Skeletal muscle satellite cell (primary cell): ENCODE results near the gene ARL5B.

Experiments
- H3K27me3 ChIP-seq: 2 replicates; pipeline ENCODE4 v1.7.0; 2013; ENCODE audit warnings: low read length; ENCODE audit not compliant: control insufficient read depth, insufficient read depth
- H3K36me3 ChIP-seq: 2 replicates; pipeline ENCODE4 v1.7.0; 2013; ENCODE audit warnings: mild to moderate bottlenecking, control low read depth, low read length; ENCODE audit not compliant: insufficient read depth
- H3K4me1 ChIP-seq: 2 replicates; pipeline ENCODE4 v1.7.0; 2013; ENCODE audit warnings: low read length; ENCODE audit not compliant: control insufficient read depth, insufficient read depth
- H3K4me2 ChIP-seq: 2 replicates; pipeline ENCODE4 v1.7.0; 2013; ENCODE audit warnings: mild to moderate bottlenecking, low read length
- H3K4me3 ChIP-seq: 2 replicates; pipeline ENCODE4 v1.7.0; 2013; ENCODE audit warnings: low read length
- H3K9ac ChIP-seq: 2 replicates; pipeline ENCODE4 v1.7.0; 2013; ENCODE audit warnings: mild to moderate bottlenecking, low read depth, low read length, moderate library complexity
- H3K9me3 ChIP-seq: replicated peaks from 2 replicates; pipeline ENCODE4 v1.7.0; 2013; ENCODE audit warnings: mild to moderate bottlenecking, control low read depth, low read length

ARL5B gene

GRCh38 chr10:18660816-18661431 is 1.7 kb downstream of the ARL5B start:
- Histone ChIP-seq H3K4me1 (peaks cover 21% of the 10 kb centered on the region), H3K4me3 (peak overlapping the region; percentile 79)

DNA sequence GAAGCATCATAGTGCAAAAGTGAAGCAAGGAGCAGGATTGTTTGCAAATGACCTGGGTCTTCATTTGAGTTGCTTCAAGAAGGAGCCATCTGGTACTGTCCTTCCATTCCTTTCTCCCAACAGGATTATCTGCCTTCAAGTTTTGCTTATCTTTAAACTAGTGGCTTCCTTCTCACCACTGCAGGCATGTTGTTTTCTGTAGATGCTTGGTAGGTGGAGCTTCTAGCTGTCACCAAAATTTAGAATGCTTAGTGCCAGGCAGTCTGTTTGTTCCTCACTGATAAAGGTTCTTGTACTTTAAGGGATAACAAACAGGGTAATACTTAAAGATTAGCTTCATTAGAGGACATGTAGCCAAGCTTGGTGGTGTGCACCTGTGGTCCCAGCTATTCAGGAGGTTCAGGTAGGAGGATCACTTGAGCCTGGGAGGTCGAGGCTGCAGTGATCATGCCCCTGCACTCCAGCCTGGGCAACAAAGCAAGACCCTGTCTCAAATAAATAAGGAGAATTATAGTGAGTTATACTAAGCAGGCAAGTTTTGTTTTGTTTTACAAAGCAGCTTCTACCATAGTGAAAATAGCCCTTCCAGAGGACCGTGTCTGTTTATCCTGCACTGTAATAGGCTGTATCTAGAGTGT is 5.7 kb downstream of the ARL5B start:
- H3K4me3 ChIP-seq = no peak overlapping the region
- H3K9me3 ChIP-seq = no peaks in the 10 kb centered on the region
- no peaks in the 10 kb centered on the region for H3K27me3 ChIP-seq
- H3K4me1 ChIP-seq = peaks cover 28% of the 10 kb centered on the region
- peak overlapping the region; percentile 68 for H3K4me2 ChIP-seq
- no peak overlapping the region for H3K9ac ChIP-seq
- H3K36me3 ChIP-seq = no peaks in the 10 kb centered on the region

More at GRCh38 chr10:18660816-18661431, 1.7 kb downstream of the ARL5B start:
- peak overlapping the region; percentile 83 for H3K4me2 ChIP-seq
- H3K9me3 ChIP-seq = no peaks in the 10 kb centered on the region
- no peaks in the 10 kb centered on the region for H3K36me3 ChIP-seq
- H3K9ac ChIP-seq = peak overlapping the region; percentile 93
- H3K27me3 ChIP-seq = no peaks in the 10 kb centered on the region

DNA sequence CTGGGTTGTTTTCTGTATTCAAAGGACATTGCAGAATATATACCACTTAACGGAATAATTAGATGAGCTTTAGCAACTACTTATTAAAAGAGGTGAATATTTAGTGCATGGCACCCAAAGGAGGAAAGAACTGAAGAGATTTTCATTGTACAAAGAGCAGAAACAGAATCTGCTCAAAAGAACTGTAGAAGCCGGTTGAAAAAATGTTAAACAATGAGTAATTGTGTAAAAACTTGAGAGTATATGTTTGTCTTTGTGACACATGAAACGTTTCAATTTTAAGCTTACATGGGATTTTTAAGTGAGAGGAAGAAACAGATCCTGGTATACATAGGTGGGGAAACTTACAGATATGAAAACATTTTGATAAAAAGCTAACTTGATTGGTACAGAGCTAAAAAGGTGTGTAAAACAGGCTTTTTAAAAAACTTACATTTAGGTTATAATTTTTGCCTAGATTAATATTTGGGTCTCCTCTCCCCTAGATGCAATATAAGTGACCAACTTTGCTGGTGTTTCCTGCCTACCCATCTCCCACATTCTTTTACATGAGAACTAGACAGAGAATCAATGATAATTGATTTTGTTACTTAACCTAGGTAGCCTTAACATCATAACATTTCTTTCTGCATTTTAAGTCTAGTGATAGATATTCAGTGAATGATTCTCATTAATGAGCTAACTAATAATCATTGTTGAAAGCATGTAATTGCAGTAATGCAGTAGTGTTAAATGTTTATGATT is 6.8 kb downstream of the ARL5B start:
- peak overlapping the region; percentile 9 for H3K9ac ChIP-seq
- peaks cover 28% of the 10 kb centered on the region for H3K4me1 ChIP-seq
- H3K9me3 ChIP-seq = no peaks in the 10 kb centered on the region
- peak overlapping the region; percentile 68 for H3K4me2 ChIP-seq
- H3K36me3 ChIP-seq = no peaks in the 10 kb centered on the region
- no peak overlapping the region for H3K4me3 ChIP-seq
- no peaks in the 10 kb centered on the region for H3K27me3 ChIP-seq

DNA sequence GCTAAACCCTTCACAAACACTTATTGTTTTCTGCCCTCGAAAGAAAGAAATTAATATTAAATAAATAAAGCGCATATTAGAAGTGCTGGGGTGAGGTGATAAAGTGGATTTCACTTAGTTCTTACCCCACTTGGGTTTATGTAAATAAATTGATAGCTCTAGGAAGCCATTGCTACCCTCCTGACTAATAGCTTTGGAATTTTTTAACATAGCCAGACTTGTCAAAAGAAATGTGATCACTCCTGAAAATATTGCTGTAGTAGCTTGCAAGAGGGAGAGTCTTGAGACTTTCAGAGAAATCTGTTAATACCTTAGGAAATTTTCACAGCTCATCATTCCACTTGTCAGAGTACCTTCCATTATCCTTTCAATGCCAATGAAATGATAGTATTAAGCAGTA is 7.6 kb downstream of the ARL5B start:
- Histone ChIP-seq H3K4me2 (peak overlapping the region; percentile 68), H3K27me3 (no peaks in the 10 kb centered on the region), H3K36me3 (peaks cover 3% of the 10 kb centered on the region), H3K4me1 (peaks cover 24% of the 10 kb centered on the region), H3K9me3 (no peaks in the 10 kb centered on the region), H3K4me3 (peak overlapping the region; percentile 36), H3K9ac (no peak overlapping the region)

DNA sequence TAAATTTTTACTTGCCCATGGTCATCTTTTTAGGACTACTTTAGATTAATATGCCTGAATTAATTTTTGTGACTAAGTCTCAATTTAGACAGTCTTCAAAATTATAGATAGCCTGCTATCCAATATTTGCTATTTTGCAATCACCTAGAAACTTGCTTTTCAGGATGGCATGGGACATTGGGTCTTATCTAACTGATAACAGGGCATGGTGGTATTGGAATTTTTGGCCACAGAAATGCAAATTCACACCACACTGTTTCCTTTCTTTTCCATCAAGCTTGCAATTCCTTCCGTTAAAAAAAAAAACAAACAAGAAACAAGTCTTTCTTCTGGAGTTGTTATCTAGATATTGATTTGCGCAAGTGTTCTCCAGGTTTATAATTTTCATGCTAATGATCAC is 8.8 kb downstream of the ARL5B start:
- Histone ChIP-seq H3K4me1 (peaks cover 24% of the 10 kb centered on the region), H3K4me3 (no peak overlapping the region), H3K27me3 (no peaks in the 10 kb centered on the region), H3K36me3 (peaks cover 3% of the 10 kb centered on the region), H3K9ac (no peak overlapping the region), H3K9me3 (no peaks in the 10 kb centered on the region), H3K4me2 (no peak overlapping the region)

- Histone ChIP-seq H3K27me3 (no peaks in the 10 kb centered on the region), H3K4me1 (no peaks in the 10 kb centered on the region), H3K9me3 (no peaks in the 10 kb centered on the region), H3K4me3 (no peak overlapping the region), H3K9ac (no peak overlapping the region), H3K36me3 (peaks cover 37% of the 10 kb centered on the region), H3K4me2 (no peak overlapping the region)
These were observed 16.0 kb downstream of the ARL5B start for GRCh38 chr10:18675086-18675801.

- Histone ChIP-seq H3K9me3 (no peaks in the 10 kb centered on the region), H3K4me1 (peaks cover 31% of the 10 kb centered on the region), H3K4me2 (no peak overlapping the region), H3K9ac (no peak overlapping the region), H3K36me3 (peaks cover 18% of the 10 kb centered on the region), H3K4me3 (no peak overlapping the region), H3K27me3 (no peaks in the 10 kb centered on the region)
These were observed 21.5 kb downstream of the ARL5B start for GRCh38 chr10:18680754-18681153.

DNA sequence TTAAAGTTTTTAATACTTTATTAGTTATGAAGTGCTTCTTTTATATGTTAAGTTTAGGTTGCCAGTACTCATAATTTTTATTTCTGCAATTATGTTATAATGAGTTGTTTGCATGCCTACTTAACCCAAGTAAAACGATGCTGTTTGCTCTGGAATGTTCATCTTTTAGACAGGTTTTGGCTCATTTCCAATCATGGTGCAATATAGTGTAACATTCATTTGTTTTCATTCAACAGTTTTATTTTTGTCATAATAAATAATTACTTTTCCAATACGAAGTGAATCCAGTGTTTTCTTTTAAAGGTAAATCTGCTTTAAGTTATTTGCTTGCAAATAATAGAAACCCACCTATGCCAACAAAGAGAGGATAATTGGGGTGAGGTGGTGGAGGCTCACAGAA is 22.1 kb downstream of the ARL5B start:
- Histone ChIP-seq H3K4me2 (no peak overlapping the region), H3K4me3 (no peak overlapping the region), H3K4me1 (peaks cover 31% of the 10 kb centered on the region), H3K9me3 (no peaks in the 10 kb centered on the region), H3K9ac (no peak overlapping the region), H3K36me3 (peaks cover 14% of the 10 kb centered on the region), H3K27me3 (no peaks in the 10 kb centered on the region)

GRCh38 chr10:18681971-18682411 is 22.8 kb downstream of the ARL5B start:
- no peaks in the 10 kb centered on the region for H3K9me3 ChIP-seq
- peaks cover 31% of the 10 kb centered on the region for H3K4me1 ChIP-seq
- H3K27me3 ChIP-seq = no peaks in the 10 kb centered on the region
- H3K36me3 ChIP-seq = peaks cover 10% of the 10 kb centered on the region
- no peak overlapping the region for H3K9ac ChIP-seq
- peak overlapping the region; percentile 7 for H3K4me2 ChIP-seq
- no peak overlapping the region for H3K4me3 ChIP-seq

GRCh38 chr10:18683427-18683826 is 24.2 kb downstream of the ARL5B start:
- Histone ChIP-seq H3K4me3 (peak overlapping the region; percentile 27), H3K9ac (no peak overlapping the region), H3K4me1 (peaks cover 31% of the 10 kb centered on the region), H3K4me2 (peak overlapping the region; percentile 52), H3K9me3 (no peaks in the 10 kb centered on the region), H3K27me3 (no peaks in the 10 kb centered on the region), H3K36me3 (peaks cover 4% of the 10 kb centered on the region)

DNA sequence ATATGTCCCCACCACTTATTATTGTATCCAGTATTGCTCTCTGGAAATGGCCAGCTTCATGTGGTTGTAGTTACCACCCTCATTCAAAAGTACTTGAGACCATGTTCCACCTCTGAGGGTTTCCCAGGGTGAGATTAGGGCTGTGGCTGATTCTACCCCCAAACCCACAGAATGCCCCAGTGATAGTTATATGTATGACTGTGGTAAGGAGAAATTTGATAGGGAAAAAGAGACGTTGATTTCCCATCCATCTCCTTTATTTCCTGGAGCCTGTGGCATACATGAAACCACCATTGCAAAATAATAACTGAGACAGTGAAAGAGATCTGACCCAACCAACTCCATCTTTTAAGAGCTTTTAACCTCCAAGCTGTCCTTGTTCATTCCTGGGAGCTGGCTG is 25.2 kb downstream of the ARL5B start:
- Histone ChIP-seq H3K4me1 (peaks cover 31% of the 10 kb centered on the region), H3K9ac (no peak overlapping the region), H3K27me3 (no peaks in the 10 kb centered on the region), H3K9me3 (no peaks in the 10 kb centered on the region), H3K4me3 (no peak overlapping the region), H3K4me2 (no peak overlapping the region), H3K36me3 (peaks cover 4% of the 10 kb centered on the region)
